Activated CD4-positive, alpha-beta T cell treated with anti-CD3 and anti-CD28 coated beads, Interleukin-2, Interleukin-6, amounts not matched to agents 100 ng/mL and 50 ng/mL, durations not matched to agents 16 hours and 8 hours (primary cell): ENCODE measurements around the gene TREML2.
"Not testable (repeated sequence)": the region's sequence is repeated elsewhere in the genome, so short reads cannot be mapped to it uniquely, and the experiment has no call there.

Experiments
- DNase-seq: peaks from one replicate; pipeline ENCODE4 v3.0.0-alpha.2; 2020

The TREML2 gene

DNA sequence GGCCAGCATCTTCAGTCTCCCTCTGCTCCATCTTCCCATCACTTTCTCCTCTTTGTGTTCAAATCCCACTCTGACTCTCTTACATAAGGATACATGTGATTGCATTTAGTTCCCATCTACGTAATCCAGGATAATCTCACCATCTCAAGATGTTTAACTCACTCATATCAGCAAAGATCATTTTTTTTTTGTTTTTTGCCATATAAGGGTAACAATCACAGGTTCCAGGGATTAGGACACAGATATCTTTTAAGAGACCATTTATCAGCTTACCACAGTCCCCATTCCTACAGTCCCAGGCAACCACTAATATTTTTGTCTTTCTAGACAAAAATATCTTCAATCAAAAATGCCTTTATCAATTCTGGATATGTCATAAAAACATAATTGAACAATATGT lies 3.2 kb upstream of the TREML2 start:
- no peak for DNase-seq

DNA sequence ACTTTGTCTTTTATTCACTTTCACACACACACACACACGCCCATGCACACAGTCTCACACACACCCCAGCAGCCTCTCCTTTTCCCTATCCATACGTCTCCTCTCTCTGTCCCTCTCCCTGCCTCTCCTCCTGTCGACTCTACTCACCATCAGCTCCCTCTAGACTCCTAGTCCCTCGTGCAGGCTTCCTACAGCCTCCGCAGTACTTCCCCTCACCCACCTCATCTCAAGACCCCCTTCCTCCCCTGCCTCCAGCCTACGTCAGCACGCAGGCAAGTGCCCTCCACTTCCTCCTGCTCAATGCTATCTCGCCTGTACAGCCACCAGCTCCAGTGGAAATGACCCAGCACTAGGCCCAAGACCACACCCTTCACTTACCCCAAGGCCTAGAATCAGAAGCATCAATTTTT lies 820 bp upstream of the TREML2 start:
- DNase-seq: no peak

DNA sequence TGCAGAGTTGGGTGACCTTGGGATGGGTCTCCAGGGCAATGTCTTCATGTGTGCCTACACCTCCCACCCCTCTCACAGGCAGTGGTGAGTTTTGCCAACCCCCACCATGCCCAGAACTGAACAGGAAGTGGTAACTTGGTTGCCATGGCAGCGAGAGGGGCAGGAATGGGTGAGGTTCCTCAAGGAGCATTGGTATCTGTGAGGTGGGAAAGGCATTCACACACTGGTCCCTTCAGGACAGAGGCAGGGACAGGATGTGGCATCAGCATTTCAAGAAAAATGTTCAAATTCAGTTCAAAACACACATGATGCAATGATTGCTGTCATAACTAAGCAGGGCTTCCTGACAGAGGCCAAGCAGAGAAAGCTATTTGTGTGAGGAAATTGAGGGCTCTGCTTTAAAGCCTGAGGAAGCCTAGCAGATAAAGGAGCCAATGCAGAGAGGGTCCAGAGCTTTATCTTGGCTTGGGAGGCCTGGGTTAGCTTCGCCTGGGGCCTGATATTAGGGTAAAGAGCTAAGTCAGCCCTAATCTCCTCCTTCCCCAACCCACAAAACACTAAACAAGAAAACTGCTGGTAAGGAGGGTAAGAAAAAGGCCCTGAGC lies 551 bp downstream of the TREML2 start:
- DNase-seq: peak; percentile 84

DNA sequence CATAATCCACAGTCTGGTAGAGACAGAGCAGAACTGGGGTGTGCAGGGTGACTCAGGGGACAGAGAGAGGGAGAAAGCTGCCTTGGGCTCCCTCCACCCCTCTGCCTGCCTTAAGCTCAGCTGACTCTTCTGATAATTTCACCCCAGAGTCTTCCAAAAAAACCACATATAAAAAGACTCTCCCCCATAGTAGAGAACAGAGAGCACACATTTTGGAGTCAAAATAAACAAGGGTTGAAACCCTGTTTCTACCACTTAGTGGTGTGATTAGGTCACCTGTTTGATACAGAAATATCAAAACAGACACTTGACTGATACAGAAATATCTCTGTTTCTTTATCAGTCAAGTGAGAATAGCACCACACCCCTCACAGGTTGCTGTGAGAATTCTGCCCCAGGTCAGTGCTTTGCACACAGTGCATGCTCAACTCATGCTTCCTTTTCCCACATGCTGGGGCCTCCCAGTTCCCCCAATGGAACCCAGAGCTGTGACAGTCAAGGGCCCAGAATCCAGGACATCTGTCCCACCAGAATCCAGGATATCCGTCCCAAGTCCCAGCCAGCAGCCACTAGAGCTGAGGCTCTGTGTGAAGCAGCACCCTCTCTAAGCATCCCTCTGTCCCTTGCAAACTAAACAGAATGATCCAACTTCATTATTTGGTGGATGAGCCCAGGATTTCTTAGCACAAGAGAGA lies 1.2 kb downstream of the TREML2 start:
- peak; percentile 74 for DNase-seq

DNA sequence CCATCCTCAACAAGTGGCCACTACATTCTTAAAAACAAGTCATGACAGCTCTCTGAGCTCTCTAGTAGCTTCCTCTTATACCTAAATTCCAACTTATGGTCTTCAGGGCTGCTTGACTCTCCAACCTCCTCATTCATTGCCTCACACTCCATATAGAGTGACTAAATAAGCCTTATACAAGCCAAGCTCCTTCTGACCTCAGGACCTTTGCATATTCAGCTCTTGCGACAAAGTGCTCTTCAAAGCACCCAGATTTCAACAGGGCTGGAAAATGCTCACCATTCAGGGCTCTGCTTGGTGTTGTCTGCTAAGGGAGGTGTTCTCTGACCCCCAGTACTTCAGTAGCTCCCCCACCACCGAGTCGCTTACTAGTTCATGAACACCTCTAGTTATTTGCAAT lies 3.7 kb downstream of the TREML2 start:
- DNase-seq: no peak

DNA sequence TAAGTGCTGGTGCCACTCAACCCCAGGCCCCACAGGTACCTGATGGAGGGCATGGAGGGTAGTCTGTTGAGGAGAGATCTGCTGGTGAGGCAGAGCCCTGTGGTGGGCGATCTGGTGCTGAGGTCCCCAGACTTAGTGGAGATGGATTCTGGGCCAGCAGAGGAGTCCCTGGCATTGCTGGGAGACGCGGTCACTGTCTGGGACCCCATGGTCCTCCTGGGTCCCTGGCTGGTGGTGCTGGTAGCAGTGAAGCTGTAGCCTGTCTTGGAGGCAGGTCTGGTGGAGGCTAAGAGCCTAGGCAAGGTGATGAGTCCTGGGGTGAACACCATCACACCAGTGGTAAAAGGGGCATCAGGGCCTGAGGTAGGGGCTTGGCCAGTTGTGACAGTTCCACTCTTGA lies 6.6 kb downstream of the TREML2 start:
- no peak for DNase-seq

DNA sequence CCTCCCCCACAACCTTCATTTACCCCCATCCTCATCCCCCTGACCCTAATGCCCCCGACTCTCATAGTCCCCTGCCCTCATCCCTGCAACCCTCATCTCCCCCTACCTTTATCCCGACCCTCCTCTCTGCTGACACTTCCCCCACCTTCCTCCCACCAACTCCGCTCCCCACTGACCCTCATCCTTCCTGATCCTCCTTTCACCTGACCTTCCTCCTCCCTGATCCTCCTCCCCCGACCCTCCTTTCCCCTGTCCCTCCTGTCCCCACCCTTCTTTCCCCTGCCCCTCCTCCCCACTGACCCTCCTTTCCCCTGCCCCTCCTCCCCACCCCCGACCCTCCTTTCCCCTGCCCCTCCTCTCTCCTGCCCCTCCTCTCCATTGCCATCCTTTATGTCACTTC lies 7.1 kb downstream of the TREML2 start:
- no peak for DNase-seq

DNA sequence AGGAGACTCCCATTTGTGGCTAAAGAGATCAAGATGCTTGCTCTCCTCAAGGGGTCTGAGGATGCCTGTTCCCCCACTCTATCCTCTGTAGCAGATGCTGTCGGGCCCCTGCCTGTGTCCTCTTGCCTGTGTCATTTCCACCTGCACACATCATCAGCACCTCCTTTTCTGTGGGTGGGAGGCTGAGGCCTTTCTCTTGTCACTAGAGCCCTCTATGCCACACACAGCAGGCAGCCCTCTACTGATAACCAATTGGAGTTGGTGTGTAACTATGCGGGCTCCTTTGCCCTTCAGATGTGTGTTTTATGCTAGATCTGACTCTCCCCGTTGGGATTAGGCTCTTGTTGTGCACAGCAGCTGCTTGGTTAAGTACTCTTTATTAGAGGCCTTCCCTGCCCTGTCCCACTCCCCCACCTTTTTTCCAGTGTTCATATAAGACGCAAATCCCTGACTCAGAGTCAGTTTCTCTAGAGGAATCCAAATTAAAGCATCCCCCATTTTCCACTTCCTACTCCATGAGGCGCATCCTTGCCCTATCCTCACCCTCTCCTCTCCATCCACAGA lies 7.7 kb downstream of the TREML2 start:
- no peak for DNase-seq

DNA sequence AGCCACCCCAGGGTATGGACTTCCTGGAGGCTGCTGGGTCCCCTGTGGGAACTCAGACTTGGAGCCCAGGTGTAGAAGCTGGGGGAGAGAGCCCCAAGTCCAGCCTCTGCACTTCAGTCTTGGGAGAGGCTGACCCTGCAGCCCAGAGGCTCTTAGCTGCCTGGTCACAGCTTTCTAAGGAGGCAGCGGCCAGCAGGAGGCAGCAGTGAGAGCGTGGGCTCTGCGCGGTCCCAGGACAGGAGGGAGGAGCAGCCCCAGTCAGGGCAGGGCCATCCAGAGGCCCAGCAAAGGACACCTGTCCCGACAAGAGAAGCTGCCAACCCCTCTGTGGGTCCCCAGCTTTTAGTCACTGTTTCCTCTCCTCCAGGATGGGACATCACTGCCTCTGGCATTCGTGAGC lies 9.4 kb downstream of the TREML2 start:
- peak; percentile 47 for DNase-seq

DNA sequence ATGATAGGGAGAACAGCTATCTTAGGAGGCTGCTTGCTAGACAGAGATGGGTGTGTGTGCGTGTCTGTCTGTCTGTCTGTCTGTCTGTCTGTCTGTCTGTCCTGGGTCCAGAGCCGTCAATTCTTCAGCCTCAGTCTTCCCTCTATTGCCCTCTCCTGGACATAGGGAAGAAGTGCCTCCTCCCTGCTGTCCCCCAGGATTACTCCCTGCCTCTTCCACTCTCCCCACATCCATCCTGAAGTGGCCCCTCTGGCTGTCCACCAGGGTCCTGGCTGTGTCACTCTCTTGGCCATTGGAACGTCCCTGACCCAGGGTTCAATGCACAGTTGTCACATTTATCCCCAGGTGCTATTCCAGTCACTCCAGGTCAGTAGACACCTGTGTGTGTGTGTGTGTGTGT lies 10.2 kb downstream of the TREML2 start:
- DNase-seq: no peak

DNA sequence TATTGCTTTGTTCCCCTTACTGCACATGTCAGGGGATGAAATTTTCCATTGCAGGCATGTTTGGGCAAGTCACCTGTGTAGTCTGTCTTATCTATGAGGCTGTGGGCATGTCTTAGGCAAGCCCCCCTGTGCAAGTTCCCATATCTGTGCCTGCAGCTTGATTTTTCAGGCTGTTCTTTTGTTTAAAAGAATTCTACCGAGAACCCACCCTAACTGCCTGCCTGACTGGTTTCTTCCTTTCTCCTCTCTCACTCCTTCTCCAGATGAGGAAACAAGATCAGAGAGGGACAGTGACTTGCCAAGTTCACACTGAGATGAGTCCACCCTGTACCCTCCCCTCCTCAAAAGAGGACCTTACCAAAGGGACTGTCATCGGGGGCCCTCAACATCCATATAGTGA lies 11.0 kb downstream of the TREML2 start:
- no peak for DNase-seq

DNA sequence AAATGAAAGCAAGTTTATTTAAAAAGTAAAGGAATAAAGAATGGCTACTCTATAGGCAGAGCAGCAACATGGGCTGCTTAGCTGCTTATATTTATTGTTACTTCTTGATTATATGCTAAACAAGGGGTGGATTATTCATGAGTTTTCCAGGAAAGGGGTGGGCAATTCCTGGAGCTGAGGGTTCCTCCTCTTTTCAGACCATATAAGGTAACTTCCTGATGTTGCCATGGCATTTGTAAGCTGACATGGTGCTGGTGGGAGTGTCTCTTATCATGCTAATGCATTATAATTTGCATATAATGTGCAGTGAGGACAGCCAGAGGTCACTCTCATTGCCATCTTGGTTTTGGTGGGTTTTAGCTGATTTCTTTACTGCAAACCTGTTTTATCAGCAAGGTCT lies 11.9 kb downstream of the TREML2 start:
- DNase-seq: not testable (repeated sequence)

DNA sequence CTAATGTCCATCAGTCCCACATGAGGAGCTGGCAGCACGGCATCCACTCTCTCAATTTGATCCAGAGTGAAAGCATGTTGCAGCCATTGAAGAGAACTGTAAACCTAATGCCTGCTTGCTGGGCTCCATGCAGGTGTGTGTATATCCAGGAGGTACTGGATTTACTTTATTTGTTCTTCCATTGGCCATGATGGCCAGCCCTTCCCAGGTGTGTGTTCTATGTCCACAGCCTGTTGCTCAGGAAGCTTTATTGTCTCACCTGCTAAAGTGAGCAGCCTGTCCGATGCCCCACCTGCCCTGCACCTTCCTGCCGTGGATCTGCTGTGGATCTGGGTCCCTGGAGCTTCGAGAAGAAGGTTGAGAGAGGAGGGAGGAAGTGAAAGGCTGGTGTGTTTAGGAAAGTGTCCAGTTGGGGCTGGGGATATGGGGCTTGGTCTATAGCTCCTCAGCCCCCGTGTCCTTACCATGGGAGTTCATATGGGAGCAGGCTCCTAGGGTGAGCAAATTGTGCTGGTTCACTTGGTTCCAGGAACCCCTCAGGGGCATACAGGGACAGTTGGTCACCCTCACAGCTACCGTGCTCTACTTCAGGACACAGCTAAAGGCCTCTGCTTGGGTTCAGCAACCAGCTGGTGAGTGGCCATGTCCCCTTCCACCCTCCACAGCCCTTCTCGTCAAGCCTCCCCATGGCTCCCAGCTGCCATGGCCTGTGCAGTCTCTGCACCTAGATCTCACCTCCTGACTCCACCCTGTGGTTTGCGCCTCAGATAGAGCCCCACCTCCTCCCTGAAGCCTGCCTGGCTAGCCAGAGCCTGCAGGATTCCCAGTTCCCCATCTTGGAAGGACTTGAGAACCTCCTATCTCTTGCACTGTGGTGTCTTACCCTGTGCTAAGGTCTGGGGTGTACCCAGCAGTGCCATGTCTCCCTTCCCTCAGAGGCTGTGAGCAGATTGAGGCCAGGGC lies 12.7 kb downstream of the TREML2 start:
- no peak for DNase-seq

DNA sequence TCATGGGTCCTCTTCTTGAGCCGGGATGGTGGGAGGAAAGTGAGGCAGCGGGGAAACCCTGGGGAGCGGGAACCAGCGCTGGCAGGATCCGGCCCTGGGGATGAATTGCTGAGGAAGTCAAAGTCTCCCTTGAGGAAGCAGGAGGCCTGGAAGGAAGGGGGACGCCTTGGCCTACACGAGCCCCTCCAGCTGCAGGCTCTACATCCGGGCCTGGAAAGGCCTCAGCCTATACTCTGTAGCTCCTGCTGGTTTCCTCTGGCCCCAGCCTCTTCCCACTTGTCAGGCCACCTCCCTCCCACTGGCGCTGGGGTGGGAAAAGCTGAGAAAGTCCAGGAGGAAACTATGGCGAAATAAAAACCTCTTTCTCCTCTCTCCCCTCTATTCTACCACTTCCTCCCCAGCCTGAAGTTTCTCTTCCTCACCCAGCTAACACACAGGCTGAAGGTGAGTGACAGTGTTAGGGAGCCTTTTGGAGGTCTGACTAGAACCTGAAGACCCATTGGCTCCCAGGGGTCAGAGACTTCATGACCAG lies 14.9 kb downstream of the TREML2 start:
- DNase-seq: no peak

DNA sequence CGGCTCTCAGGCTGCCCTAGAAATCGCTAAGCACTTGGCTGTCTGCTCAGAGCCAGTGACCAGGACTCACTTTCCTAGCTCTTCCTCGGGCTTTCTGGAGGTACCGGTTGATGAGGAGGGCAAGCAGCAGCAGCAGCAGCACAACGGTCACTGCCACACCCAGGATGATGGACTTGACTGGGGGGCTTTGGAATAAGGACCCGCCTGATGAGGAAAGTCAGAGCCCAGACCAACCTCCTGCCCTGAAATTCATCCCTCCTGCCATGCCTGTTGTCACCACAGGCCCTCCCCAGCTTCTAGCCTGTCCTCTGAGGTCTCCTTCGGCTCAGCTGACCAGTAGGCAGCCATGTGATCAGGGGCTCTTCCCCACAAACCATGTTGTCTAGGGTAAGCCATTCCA lies 16.2 kb downstream of the TREML2 start:
- DNase-seq: no peak

DNA sequence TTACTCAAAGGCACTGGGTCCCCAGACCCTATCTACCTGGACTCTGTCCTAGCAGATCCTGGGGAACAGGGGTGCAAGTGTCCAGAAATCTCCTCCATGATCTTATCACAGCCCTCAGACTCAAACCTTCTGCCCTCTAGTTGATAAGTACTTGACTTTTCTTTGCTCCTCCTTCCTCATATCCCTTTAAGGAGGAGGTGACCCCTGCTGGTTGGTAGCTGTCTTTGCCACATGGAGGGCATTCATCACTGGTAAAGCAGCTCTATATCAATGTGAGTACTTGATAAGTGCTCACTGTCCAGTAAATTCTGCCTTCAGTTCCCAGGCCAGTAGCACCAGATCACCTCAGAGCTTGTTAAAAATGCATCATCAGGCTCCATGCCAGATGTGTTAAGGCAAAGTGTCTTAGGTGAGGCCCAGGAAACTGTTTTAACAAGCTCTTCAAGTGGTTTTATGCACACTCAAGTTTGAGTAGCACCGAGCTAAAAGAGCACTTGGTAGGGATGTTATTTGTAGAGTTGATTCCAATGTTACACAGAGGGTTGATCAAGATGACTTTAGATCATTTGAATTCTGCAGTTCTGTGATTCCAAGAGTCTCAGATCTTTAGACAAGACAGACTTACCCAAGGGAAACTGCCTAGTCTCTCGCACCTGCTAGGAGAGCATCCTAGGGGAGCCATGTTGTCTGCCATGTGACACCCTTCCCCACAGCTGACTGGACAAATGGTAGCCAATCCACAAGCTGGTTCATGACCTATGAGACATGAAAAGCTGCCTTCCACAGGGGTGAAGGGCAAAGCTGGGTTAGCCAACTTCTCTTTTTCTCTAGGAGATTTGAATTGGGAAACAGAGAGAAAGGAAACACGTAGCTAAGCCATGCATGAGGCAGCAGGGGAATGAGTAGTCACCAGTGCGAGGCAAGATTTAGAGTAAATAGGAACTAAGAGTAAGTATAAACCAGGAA lies 18.6 kb downstream of the TREML2 start:
- peak; percentile 71 for DNase-seq

DNA sequence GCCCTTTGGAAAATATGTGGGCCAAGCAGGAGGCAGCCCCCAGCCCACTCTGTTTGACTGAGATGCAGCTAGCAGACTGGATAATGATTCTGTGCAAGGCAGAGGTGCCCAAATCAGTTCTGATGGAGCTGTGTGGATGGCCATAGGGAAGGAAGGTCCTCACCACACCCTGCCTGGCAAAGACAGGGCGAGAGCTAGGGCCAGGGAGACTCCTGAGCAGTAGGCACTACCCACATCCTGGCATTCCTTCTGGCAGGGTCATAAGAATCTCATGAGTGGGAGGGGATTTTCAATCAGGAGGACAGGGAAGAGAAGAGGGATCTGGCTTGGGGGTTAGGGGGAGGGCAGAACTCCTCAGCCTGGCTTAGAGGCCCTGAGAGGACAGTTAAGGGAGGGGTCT lies 19.4 kb downstream of the TREML2 start:
- no peak for DNase-seq

DNA sequence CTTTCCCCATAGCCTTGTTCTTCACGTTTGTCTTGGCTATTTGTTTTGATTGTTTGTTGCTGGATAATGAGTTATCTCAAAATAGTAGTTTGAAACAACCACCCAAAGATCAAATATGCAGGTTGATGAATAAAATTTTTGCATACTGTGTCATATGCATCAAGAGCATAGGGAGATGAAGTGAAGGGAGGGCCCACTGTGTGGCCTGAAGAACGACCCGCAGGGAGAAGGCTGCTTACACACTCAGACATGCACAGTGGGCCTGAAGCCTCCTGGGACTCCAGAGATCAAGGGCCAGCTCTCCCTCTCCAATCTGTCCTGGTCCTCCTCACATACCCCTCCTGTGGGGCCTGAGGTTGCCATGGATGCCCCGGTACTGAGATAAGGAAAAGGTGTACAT lies 21.8 kb downstream of the TREML2 start:
- DNase-seq: no peak

DNA sequence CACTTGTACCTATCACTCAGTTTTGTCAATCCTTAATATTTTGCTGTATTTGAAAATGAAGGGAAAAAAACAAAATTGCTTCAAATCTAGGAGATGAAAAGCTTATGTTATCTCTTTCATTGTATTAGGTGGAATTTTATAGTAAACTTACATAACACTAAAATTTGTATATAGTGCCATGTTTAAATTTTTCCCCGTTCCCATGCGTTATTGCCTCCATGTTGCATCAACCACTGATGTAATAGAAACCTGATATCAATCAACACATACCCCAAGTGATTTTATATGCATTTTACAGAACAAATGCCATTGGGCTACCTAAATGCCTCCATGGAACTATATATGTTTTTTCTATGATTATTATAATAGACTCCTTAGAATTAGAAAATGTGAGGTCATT lies 23.3 kb downstream of the TREML2 start:
- no peak for DNase-seq

DNA sequence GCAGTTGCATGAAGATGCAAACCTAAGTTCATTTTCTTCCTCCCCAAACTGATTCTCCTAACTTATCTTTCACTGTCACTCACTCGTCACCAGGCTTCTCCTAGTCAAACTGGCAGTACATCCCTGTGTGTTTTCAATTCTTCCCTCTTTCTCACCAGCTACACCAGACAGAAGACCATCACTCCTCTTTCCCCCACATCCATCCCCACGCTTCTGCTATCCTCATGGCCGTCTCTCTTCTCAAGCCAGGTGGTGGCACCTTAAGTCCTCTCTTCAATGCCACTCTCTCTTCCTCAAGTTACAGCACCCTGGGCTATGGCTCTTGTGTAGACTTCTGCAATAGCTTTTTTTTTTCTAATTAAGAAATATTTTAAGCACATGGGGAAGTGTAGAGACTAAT lies 23.7 kb downstream of the TREML2 start:
- DNase-seq: no peak

DNA sequence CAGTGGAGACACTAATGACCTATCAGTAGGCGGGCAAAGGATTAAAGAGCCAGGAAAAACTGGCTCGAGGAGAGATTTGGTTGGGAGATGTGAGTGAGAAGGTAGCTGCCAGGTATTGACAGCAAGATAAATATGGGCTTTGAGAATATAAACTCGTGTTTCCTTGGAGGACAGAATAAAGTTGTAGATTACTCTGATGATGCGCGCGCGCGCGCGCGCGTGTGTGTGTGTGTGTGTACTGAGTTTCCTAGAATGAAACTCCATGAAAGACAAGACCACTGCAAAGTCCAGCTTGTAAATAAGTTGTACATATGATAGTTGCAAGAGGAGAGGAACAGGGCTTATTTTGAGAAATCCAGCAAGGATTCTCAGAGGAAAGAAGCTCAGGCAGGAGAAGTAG lies 24.8 kb downstream of the TREML2 start:
- DNase-seq: no peak

DNA sequence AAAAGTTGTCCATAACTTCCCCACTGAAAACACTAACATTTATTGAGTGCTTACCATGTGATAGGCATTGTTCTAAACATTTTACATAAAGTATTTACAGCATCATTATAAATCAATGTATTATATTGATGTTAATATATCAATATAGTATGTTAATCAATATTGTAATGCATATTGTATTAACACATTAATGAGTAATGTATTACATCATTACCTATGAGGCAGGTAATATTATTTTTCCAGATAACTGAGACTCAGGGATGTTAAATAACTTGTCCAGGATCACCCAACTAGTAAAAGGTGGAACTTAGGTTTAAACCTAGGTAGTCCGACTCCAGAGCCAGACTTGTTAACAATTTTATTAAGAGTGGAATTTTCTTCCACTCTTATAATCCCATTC lies 25.9 kb downstream of the TREML2 start:
- DNase-seq: no peak
